Fibroblast of skin of back (primary cell): ENCODE data around the gene PLA2G2E. TPM values are rescaled to one million over a fixed set of nuclear protein-coding genes. Genes with fewer than 3 reads are reported as not detected.

Experiments used
- DNase-seq: peaks from one replicate; pipeline ENCODE4 v3.0.0-alpha.2; 2013
- polyA plus RNA-seq, 2 experiments: library from polyadenylated mRNA; unstranded; fragments of 120-200 nt; gene quantifications; one replicate each; pipeline ENCODE4 v1.2.1, GENCODE V29; 2013; ENCODE audit not compliant: insufficient read length in 2 of 2

PLA2G2E gene
- polyA plus RNA-seq (2013, experiment 1 of 2; ENCODE audit: insufficient read length), result not detected
- polyA plus RNA-seq (2013, experiment 2 of 2; ENCODE audit: insufficient read length), result not detected

GRCh38 chr1:19923137-19923952, at the start of gene PLA2G2E:
TSS of gene PLA2G2E (minus strand) at chr1:19923617. CDS start at chr1:19923559, 58 bp downstream.
- no peak for DNase-seq

- DNase-seq, result no peak
These were observed 48.2 kb upstream of the PLA2G2E start for GRCh38 chr1:19971664-19972063.

GRCh38 chr1:19969898-19970660, 46.7 kb upstream of the PLA2G2E start:
- no peak for DNase-seq

GRCh38 chr1:19967808-19968207, 44.4 kb upstream of the PLA2G2E start:
- no peak for DNase-seq

- no peak for DNase-seq
These were observed 41.1 kb upstream of the PLA2G2E start for GRCh38 chr1:19964542-19964941.

- DNase-seq, result no peak
These were observed 40.2 kb upstream of the PLA2G2E start for GRCh38 chr1:19963636-19964035.

- no peak for DNase-seq
These were observed 37.2 kb upstream of the PLA2G2E start for GRCh38 chr1:19960591-19960990.

- DNase-seq, result no peak
These were observed 34.4 kb upstream of the PLA2G2E start for GRCh38 chr1:19957779-19958178.

- DNase-seq, result no peak
These were observed 32.2 kb upstream of the PLA2G2E start for GRCh38 chr1:19955534-19956170.

- DNase-seq, result no peak
These were observed 30.6 kb upstream of the PLA2G2E start for GRCh38 chr1:19954059-19954458.

GRCh38 chr1:19949016-19949415, 25.6 kb upstream of the PLA2G2E start:
- peak; percentile 72 for DNase-seq

GRCh38 chr1:19946971-19947370, 23.6 kb upstream of the PLA2G2E start:
- no peak for DNase-seq

- no peak for DNase-seq
These were observed 22.9 kb upstream of the PLA2G2E start for GRCh38 chr1:19946331-19946751.

- DNase-seq, result no peak
These were observed 22.5 kb upstream of the PLA2G2E start for GRCh38 chr1:19945914-19946313.

GRCh38 chr1:19942657-19943056, 19.2 kb upstream of the PLA2G2E start:
- no peak for DNase-seq

GRCh38 chr1:19942088-19942487, 18.7 kb upstream of the PLA2G2E start:
- DNase-seq, result no peak

- DNase-seq, result no peak
These were observed 17.8 kb upstream of the PLA2G2E start for GRCh38 chr1:19941206-19941568.

- no peak for DNase-seq
These were observed 17.2 kb upstream of the PLA2G2E start for GRCh38 chr1:19940486-19941205.

GRCh38 chr1:19938472-19938871, 15.1 kb upstream of the PLA2G2E start:
- no peak for DNase-seq

- no peak for DNase-seq
These were observed 12.8 kb upstream of the PLA2G2E start for GRCh38 chr1:19936061-19936750.

GRCh38 chr1:19934336-19934735, 10.9 kb upstream of the PLA2G2E start:
- DNase-seq, result no peak

- DNase-seq, result no peak
These were observed 9.4 kb upstream of the PLA2G2E start for GRCh38 chr1:19932866-19933265.
